Hepatocyte (in vitro differentiated cells): Measurements from ENCODE around the gene R3HDM4.

ENCODE experiments used
- CTCF ChIP-seq: fragments of 200-600 bp; sonication (generic); IDR thresholded peaks from 2 replicates; pipeline ENCODE4 v1.5.1; 2016; ENCODE audit warnings: antibody characterized with exemption, mild to moderate bottlenecking; ENCODE audit not compliant: poor library complexity
- EZH2 ChIP-seq: fragments of 200-600 bp; sonication (generic); IDR thresholded peaks from 2 replicates; pipeline ENCODE4 v1.6.1; 2016; ENCODE audit warnings: antibody characterized with exemption, mild to moderate bottlenecking, borderline replicate concordance

- TF ChIP-seq CTCF (no peak), EZH2 (no peak)
Measured at GRCh38 chr19:934197-934840, 21.3 kb upstream of the R3HDM4 start.
